ENCODE data around the gene TIMM13.
A peak's percentile ranks its signal among the peaks of the same experiment; 100 is the strongest.
"Not testable (repeated sequence)": the region's sequence is repeated elsewhere in the genome, so short reads cannot be mapped to it uniquely, and the experiment has no call there.

Gene TIMM13

DNA sequence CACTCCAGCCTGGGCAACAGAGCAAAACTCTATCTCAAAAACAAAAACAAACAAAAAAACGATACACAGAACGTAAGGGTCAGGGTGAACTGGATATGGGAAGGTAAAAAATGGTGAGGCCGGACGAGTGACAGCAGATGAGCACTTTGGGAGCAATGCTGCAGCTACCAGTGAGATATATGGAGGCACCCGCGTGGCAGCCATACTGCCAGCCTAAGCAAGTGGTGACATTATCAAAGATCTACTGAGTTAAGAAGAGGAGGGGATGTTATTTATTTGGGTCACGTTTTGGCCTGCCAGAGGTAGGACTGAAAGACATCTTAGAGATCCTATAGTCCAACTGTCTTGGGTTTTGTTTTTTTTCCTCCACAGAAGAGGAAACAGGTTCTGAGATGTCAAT, 14.2 kb downstream of the TIMM13 start:
- no peak for DNase-seq

DNA sequence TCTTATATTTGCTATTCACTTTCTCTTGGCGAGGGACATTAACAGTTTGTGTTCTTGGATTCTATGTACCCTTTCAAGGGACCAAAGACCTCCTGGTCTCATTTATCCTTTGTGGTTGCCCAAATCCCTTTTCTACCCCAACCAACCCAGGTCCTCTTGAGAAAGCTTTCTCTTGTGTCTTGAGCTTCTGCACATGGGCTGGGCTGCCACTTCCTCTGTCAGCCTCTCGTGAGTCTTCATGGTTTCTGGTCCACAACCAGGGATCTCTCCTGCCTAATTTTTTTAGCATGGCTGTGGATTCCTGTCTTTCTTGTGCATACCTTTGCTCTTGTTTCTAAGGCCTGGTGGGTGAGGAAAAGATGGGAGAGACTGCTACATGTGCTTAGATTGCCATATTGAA, 14.9 kb downstream of the TIMM13 start:
- no peak for DNase-seq

DNA sequence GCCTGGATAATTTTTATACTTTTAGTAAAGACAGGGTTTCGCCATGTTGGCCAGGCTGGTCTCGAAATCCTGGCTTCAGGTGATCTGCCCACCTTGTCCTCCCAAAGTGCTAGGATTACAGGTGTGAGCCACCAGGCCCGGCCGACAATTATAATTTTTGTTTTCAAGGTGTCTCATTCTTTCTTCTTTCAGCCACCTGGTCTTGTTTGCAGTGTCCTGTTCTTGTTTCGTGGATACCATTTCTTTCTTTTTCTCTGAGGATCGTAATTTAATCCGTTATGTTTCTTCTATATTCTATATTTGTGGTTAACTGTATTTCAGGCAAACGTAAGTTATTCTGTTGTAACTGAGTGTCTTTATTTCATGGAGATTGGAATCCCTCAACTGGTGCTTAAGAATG, 15.7 kb downstream of the TIMM13 start:
- DNase-seq = no peak

DNA sequence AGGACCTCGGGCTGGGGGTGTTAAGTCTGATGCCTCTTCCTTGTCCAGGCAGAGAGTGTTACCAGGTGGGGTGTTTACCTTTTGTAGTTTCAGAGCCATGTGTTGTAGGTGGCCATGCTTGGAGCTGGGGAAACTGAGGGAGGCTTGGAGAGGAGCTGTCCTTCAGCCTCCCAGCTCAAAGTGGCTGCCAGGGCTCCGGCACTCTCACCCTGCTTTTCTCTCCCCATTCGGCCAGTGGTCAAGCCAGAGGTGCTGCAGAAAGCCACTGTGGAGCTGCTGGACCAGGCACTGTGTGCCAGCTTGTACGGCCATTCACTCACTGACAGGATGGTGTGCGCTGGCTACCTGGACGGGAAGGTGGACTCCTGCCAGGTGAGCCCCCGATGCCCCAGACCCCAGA, 17.4 kb downstream of the TIMM13 start:
- no peak for DNase-seq

DNA sequence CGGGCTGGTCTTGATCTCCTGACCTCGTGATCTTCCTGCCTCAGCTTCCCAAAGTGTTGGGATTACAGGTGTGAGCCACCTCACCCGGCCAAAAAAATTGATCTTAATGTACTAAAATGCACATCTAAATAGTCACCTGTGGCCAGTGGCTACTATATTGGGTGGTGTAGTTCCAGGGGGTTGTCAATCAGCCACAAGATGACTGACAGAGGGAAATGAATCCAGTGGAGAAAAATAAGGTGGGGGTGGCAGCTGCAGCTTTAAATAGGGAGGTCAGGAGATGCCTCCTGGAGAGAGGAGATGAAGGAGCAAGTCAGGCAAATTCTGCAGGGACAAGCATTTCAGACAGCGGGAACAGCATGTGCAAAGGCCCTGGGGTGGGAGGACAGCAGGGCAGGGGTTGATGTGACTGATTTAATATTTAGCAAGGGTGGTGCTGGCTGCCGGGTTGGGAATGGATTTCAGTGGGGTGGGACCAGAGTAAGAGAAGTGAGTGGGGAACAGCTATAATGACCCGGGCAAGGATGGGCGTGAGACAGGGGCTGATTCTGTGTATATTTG, 18.0 kb downstream of the TIMM13 start:
- no peak for DNase-seq

DNA sequence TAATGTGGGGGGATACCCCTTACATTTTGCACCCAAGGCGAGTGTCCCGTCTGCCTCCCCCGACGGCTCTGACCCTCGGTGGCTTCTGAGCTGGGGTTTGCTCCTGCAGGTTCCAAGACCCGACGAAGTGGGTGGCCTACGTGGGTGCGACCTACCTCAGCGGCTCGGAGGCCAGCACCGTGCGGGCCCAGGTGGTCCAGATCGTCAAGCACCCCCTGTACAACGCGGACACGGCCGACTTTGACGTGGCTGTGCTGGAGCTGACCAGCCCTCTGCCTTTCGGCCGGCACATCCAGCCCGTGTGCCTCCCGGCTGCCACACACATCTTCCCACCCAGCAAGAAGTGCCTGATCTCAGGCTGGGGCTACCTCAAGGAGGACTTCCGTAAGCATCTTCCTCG, 19.1 kb downstream of the TIMM13 start:
- DNase-seq = no peak

DNA sequence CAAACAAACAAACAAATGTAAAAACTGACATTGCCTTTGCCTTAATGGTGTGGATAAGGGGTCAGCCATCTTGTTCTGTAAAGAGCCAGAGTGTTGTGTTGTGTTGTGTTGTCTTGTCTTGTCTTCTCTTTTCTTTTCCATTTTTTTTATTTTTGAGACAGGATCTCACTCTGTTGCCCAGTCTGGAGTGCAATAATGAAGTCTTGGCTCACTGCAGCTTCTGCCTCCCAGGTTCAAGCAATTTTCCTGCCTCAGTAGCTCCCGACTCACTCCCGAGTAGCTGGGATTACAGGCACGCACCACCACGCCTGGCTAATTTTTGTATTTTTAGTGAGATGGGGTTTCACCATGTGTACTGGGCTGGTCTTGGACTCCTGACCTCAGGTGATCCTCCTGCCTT, 27.8 kb downstream of the TIMM13 start:
- no peak for DNase-seq

DNA sequence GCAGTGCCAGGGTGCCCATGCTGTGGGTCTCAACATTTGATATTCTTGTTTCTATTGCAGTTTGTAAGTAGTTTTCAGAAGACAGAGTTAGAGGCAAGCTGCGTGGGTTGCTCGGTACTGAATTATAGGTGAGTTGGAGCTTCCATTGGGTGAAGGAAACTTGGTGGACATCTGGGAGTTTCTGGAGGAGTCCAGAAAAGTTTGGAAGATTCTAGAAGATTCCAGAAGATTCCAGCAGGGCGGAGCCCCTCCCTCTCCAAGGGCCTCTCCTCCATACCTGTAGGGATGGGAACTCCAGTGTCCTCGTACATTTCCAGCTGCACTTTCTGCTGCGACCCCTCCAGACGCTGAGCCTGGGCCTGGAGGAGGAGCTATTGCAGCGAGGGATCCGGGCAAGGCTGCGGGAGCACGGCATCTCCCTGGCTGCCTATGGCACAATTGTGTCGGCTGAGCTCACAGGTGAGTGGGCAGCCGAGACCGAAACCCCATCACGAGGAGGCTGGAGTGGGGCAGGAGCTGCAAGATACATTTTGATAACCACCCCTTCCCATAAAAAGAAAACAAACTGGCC, 28.6 kb downstream of the TIMM13 start:
- DNase-seq = no peak

DNA sequence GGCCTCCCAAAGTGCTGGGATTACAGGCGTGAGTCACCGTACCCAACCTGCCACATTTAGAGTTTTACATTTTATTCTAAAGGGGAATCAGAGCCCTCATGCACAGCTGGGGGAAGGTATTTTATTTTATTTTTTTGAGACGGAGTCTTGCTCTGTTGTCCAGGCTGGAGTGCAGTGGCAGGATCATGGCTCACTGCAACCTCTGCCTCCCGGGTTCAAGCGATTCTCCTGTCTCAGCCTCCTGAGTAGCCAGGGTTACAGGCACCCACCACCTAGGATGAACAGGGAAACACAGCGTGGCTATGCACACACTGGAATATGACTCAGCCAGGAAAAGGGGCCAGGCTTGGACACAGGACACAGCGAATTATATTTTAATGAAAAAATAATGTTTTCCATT, 30.2 kb downstream of the TIMM13 start:
- not testable (repeated sequence) for DNase-seq

DNA sequence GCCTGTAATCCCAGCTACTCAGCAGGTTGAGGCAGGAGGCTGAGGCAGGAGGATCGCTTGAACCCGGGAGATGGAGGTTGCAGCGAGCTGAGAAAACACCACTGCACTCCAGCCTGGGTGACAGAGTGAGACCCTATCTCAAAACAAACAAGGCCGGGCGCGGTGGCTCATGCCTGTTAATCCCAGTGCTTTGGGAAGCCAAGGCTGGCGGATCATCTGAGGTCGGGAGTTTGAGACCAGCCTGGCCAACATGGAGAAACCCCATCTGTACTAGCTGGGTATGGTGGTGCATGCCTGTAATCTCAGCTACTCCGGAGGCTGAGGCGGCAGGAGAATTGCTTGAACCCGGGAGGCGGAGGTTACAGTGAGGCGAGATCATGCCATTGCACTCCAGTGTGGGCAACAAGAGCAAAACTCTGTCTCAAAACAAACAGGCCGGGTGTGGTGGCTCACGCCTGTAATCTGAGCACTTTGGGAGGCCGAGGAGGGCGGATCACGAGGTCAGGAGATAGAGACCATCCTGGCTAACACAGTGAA, 32.0 kb downstream of the TIMM13 start:
- DNase-seq = not testable (repeated sequence)

DNA sequence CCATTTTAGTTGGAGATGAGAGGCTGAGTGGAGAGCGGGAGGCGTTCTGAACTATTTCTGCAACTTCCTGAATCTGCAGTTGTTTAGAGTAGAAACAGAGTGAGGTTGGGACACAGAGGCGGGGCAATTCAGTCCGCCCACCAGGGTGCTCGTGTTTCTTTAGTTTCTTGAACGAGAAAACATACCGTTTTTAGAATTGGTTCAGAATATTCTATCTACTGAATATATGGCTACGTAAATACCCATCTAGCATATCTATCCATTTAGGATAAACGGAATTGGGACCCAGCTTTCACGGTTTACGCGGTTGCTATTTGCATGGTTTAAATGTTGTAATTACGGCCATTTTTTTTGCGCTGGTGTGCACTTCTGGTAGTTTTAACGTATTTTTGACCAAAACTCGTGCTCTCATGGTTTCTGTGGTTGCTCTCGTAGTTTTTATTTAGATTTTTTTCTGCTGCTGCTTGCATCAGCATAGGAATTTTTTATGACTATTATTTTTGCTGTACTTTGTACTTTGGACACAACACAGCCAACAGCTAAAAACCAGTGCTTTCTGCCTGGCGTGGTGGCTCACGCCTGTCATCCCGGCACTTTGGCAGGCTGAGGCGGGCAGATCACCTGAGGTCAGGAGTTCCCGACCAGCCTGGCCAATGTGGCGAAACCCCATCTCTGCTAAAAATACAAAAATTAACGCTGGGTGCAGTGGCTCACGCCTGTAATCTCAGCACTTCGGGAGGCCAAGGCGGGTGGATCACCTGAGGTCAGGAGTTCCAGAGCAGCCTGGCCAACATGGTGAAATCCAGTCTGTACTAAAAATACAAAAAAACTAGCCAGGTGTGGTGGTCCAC, 32.7 kb downstream of the TIMM13 start:
- DNase-seq = peak; percentile 20

DNA sequence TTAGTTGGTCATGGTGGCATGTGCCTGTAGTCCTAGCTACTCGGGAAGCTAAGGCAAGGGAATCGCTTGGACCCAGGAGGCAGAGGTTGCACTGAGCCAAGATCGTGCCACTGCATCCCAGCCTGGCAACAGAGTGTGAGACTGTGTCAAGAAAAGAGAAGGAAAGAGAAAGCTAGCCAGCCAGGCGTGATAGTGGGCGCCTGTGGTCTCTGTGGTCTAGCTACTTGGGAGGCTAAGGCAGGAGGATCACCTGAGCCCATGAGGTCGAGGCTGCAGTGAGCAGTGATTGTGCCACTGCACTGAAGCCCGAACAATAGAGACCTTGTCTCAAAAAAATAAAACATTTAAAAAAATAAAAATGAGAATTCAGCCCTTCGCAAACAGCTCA, 33.3 kb downstream of the TIMM13 start:
- DNase-seq = no peak

DNA sequence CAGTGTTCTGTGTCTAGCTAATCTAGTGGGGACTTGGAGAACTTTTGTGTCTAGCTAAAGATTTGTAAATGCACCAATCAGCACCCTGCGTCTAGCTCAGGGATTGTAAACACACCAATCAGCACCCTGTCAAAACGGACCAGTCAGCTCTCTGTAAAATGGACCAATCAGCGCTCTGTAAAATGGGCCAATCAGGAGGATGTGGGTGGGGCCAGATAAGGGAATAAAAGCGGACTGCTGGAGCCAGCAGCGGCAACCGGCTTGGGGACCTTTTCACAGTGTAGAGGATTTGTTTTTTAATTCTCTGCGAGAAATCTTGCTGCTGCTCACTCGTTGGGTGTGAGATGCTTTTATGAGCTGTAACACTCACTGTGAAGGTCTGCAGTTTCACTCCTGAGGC, 34.5 kb downstream of the TIMM13 start:
- DNase-seq = not testable (repeated sequence)

DNA sequence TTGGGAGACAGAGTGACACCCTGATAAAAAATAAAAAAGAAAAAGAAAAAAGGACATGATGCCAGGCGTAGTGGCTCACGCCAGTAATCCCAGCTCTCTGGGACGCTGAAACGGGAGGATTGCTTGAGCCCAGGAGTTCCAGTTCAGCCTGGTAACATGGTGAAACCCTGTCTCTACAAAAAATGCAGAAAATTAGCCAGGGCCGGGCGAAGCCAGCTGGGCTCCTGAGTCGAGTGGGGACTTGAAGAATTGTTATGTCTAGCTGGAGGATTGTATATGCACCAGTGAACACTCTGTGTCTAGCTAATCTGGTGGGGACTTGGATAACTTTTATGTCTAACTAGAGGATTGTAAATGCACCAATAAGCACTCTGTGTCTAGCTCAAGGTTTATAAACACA, 35.0 kb downstream of the TIMM13 start:
- DNase-seq = no peak

DNA sequence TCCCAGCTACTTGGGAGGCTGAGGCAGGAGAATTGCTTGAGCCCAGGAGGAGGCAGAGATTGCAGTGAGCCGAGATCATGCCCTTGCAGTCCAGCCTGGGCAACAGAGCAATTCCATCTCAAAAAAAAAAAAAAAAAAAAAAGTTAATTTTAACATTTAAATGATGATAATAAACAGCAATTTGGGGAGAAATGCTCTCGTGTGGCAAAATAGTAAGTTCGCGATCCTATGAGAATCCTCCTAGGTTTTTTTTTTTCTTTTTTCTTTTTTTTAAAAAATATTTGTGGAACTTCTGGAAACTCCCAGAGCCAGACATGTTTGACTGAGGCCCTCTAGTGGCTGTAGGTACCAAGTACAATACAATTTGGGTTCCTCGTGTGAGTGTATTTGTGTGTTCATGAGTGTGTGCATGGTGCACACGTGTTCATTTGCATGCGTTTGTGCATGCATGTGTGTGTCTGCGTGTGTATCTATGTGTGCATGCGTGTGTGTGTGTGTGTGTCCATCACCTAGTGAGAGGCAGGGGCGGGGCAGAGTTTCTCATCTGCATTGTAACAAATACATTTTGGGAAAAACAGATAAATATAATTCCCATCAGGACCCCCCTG, 36.2 kb downstream of the TIMM13 start:
- peak; percentile 71 for DNase-seq

DNA sequence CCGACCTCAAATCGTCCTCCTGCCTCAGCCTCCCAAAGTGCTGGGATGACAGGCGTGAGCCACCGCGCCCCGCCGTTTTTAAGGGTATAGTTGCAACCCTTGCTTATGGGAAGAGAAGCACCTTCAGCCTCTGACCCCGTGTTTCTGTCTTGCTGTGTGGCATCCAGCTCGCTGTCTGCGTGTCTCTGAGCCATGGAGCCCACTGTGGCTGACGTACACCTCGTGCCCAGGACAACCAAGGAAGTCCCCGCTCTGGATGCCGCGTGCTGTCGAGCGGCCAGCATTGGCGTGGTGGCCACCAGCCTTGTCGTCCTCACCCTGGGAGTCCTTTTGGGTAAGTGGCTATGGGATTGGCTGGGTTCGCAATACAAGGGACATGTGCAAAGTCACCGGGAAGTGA, 37.8 kb downstream of the TIMM13 start:
- DNase-seq = no peak

DNA sequence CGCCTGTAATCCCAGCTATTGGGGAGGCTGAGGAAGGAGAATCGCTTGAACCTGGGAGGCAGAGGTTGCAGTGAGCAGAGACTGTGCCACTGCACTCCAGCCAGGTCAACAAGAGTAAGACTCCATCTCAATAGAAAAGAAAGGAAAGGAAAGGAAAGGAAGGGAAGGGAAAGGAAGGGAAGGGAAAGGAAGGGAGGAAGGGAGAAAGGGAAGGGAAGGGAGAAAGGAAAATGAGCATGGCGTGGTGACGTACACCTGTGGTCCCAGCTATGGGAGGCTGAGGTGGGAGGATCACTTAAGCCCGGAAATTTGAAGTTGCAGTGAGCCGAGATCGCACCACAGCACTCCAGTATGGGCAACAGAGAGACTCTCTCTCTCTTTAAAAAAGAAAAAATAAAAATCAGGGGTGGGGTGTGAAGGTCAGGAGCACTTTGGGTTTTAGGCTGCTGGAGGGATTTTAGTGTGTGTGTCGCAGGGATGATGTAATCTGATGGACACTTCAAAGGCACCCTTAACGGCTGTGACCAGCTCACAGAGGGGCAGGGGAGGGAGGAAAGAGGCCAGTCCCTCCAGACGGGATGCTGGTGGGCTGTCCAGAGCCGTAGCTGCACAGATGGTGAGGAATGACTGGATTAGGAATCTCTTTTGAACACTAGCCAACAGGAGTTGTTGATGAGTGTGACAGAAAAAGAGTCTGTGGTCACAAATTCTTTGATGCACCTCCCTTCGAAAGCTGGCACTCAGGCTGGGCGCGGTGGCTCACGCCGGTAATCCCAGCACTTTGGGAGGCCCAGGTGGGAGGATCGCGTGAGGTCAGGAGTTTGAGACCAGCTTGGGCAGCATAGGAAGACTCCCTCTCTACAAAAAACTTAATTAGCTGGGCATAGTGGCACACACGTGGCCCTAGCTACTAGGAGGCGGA, 39.8 kb downstream of the TIMM13 start:
- DNase-seq = no peak

DNA sequence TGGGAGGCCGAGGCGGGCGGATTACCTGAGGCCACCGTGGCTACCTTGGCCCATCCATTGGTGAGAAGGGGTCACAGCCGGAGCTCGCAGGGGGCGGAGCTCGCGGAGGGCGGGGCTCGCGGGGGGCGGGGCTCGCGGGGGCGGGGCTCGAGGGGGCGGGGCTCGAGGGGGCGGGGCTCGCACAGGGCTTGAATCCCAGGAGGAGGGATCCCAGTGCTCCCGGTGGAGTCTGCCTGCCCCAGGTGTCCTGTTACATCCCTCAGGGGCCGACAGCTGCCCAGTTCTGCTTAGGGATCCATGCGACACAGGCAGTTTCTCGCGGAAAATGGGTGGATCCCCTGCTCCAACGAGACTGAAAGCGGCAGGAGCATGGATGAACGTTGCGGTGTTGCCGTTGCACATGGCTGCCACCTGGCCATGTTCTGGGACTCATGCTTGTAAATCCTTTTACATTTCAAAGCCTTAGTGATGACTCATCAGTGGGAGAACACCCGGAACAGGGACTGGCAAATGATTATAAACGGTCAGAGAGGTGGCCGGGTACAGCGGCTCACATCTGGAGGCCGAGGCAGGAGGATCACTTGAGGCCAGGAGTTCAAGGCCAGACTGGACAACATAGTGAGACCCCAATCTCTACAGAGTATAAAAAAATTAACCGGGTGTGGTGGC, 42.2 kb downstream of the TIMM13 start:
- no peak for DNase-seq

DNA sequence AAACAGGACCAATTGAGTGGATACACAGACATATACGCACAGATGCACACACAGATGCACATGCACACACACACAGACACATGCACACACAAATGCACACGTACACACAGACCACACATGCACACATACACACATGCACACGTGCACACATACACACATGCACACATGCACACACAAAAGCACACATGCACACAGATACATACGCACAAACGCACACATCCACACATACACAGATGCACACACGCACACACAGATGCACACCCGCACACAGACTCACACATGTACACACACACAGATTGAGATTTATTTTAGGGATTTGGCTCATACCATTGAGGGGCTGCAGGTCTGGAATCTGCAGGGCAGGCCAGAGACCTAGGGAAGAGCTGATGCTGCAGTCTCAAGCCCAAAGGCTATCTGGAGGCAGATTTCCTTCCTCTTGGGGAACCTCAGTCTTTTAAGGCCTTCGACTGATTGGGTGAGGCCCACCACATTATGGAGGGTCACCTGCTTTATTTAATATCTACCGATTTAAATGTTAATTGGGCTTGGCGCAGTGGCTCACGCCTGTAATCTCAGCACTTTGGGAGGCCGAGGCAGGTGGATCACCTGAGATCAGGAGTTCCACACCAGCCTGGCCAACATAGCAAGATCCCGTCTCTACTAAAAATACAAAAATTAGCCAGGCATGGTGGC, 44.7 kb downstream of the TIMM13 start:
- DNase-seq = no peak

DNA sequence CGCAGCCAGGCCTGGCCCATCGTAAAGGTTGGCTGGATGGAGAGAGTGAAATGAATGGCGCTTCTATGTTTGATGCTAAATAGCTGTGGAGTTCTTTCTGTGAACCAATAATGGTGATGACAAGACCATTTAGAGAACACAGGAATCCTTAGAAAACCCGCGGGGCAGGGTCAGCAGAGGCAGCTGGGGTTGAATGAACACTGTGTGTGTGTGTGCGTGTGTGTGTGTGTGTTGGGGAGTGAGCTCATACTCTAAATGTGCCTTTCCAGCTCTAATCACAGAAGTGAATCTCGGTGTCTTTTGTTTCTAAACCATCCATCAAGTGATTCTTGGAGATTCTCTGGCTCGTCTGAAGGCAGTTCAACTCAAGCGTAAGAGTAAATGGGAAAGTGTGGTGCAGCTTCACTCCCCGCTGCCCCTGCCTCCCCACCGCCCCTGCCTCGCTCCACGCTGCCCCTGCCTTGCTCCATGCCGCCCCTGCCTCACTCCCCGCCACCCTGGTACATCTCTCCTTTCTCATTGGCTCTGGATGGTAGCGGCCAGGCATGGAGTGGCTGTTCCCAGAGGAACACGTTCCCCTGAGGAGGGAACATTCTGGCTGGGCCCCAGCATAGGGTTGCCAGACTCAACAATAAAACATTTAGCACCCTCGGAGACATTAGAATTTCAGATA, 46.1 kb downstream of the TIMM13 start:
- no peak for DNase-seq

DNA sequence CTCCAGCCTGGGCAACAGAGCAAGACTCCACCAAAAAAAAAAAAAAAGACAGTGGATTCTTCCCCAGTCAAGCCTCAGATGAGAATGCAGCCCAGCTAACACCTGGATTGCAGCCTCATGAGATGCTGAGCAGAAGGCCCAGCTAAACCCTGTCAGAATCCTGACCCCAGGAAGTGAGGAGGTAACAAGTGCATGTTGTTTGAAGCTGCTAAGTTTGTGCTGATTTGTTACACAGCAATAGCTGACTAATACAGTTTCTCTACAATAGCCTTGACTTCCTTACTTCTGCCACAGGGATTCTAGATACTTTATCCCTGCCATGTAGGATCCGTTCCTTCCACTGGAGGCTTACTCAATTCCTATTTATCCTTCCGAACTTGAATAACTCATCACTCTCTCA, 46.8 kb downstream of the TIMM13 start:
- DNase-seq = no peak
